ENCODE results near the gene ERBB3. TPM values are rescaled to one million over a fixed set of nuclear protein-coding genes. Genes with fewer than 3 reads are reported as not detected.
A peak's percentile ranks its signal among the peaks of the same experiment; 100 is the strongest.

Gene ERBB3
- total and polyA plus RNA-seq, 8 donors: 29.5 to 106 (median 50.3) TPM

DNA sequence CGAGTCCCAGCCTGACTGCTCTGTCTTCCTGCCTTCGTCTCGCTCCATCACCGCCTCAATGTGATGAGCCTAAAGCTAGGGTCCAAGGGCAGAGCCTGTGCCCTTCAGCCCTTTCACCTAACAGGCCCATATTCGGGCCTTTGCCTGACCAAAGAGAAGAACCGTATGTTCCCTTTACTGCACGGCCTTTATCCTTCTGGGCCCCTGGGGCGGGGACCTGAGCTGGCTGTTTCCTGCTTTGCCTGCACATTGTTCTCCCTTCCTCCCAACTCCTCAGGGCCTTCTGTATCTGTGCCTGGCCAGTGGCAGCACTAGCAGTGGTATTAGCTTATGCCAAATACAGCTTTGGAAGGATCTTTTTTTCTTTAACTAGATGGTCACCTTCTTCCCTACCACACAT is 63.9 kb downstream of the ERBB3 start:
- intact Hi-C loops (cut with DNase I): no loop called here
- DNase-seq (no peak), FAIRE-seq (no peak), ATAC-seq (no peak)
- TF ChIP-seq, protein P1, sequence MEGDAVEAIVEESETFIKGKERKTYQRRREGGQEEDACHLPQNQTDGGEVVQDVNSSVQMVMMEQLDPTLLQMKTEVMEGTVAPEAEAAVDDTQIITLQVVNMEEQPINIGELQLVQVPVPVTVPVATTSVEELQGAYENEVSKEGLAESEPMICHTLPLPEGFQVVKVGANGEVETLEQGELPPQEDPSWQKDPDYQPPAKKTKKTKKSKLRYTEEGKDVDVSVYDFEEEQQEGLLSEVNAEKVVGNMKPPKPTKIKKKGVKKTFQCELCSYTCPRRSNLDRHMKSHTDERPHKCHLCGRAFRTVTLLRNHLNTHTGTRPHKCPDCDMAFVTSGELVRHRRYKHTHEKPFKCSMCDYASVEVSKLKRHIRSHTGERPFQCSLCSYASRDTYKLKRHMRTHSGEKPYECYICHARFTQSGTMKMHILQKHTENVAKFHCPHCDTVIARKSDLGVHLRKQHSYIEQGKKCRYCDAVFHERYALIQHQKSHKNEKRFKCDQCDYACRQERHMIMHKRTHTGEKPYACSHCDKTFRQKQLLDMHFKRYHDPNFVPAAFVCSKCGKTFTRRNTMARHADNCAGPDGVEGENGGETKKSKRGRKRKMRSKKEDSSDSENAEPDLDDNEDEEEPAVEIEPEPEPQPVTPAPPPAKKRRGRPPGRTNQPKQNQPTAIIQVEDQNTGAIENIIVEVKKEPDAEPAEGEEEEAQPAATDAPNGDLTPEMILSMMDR (IDR thresholded peaks at IDR 0.05): no peak
- H3K36me3 ChIP-seq: peaks cover 0 to 55% (median 10%) of the 10 kb centered on the region in 3 donors
- no peaks in the 10 kb centered on the region for H3K9me3 ChIP-seq
- 89 to 93% methylated on average over 8 of the region's 8 CpGs for WGBS, 2 donors
- peaks cover 0 to 12% (median 12%) of the 10 kb centered on the region in 3 donors for H3K4me1 ChIP-seq
- no peak overlapping the region for H3K27ac ChIP-seq
- H3K4me3 ChIP-seq: no peak overlapping the region
- no peaks in the 10 kb centered on the region for H3K27me3 ChIP-seq

DNA sequence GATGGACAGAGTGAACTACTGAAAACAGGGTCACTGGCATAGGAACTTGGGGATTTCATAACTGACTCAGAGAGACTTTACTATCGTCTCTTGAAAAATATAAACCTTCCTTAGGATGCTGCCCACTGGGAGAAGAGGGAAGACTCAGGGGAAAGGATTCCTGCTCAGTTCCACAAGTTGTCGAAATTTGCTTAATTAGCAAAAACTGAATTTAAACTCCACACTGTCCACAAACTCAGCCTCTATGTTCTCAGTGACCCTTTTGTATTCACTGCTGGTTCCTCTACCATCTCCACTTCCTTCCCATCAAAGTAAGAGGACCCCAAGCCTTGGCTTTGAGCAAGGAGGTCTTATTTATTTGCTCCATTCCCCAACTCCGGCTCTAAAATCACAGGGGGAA is 65.3 kb downstream of the ERBB3 start:
- Histone ChIP-seq H3K27me3 (no peaks in the 10 kb centered on the region), H3K27ac (no peak overlapping the region), H3K4me3 (no peak overlapping the region), H3K4me1 (peaks cover 0 to 12% (median 12%) of the 10 kb centered on the region in 3 donors), H3K9me3 (no peaks in the 10 kb centered on the region), H3K36me3 (peaks cover 0 to 43% (median 10%) of the 10 kb centered on the region in 3 donors)
- no peak for ATAC-seq
- intact Hi-C loops (cut with DNase I): no loop called here
- WGBS, 2 donors: 93 to 94% methylated on average over 3 of the region's 3 CpGs
- DNase-seq: no peak
- FAIRE-seq: no peak
- TF ChIP-seq, protein P1 (IDR thresholded peaks at IDR 0.05): no peak

DNA sequence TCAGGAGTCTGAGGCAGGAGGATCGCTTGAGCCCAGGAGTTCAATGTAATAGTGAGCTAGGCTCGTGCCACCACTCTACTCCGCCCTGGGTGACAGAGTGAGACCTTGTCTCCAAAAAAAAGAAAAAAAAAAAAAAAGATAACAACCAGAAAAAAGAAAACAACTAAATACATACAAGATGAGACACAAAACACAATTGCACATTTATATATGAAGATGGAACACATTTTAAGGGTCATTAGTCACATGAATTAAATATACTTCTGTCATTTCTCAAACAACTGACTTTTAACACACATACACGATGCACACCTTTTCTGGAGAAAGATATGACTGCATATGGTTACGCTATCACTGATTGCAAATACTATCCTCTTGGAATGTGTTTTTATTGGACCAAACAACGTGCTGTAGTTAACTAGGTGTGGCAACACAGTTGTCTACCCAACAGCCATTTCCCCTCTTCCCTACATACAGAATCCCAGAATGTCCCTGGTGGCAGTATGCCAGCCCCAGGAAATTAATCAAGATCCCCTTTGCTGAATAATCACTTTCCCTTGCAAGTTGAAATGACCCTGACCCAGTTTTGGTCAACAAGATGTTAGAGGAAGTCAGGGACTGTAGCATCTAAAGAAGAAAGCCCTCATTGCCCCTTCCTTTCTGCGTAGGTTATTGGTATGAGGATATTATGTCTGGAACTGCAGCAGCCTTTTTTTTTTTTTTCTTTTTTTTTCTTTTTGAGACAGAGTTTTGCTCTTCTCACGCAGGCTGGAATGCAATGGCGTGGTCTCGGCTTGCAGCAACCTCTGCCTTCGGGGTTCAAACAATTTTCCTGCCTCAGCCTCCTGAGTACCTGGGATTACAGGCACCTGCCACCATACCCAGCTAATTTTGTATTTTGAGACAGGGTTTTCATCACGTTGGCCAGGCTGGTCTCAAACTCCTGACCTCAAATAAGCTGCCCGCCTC is 66.8 kb downstream of the ERBB3 start:
- H3K27me3 ChIP-seq: no peaks in the 10 kb centered on the region
- no peak overlapping the region for H3K4me3 ChIP-seq
- no peak for FAIRE-seq
- TF ChIP-seq, protein P1 (IDR thresholded peaks at IDR 0.05): no peak
- no peak for DNase-seq
- peaks cover 0 to 31% (median 10%) of the 10 kb centered on the region in 3 donors for H3K36me3 ChIP-seq
- intact Hi-C loops (cut with DNase I): no loop called here
- peaks cover 0 to 20% (median 20%) of the 10 kb centered on the region in 3 donors for H3K4me1 ChIP-seq
- no peaks in the 10 kb centered on the region for H3K9me3 ChIP-seq
- 59 to 63% methylated on average over 13 of the region's 13 CpGs for WGBS, 2 donors
- no peak overlapping the region for H3K27ac ChIP-seq
- peak; percentile 10 to 28 (median 18) for ATAC-seq

DNA sequence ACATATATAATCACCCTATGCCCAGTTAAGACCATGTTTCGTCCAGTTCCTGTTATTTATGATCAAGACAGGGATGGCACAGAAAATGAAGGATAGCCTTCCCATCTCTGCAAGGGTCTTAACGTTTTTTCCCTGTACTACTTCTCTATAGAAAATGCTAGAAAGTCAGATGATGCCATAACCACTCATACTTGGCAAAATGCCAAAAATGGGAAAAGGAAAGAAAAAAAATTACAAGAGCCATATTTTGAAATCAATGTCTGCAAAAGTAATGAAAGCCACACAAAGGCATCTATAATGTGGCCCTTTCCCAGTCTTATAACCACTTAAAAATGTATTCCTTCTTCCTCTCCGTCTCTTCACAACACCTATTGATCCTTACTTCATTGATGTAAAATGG is 70.6 kb downstream of the ERBB3 start:
- H3K27ac ChIP-seq: no peak overlapping the region
- H3K36me3 ChIP-seq: no peaks in the 10 kb centered on the region
- H3K27me3 ChIP-seq: no peaks in the 10 kb centered on the region
- no peak for ATAC-seq
- intact Hi-C loops (cut with DNase I): no loop called here
- no peak overlapping the region for H3K4me3 ChIP-seq
- DNase-seq: no peak
- TF ChIP-seq, protein P1 (IDR thresholded peaks at IDR 0.05): no peak
- 64% methylated on average over 3 of the region's 3 CpGs for WGBS, 2 donors
- peaks cover 5 to 25% (median 20%) of the 10 kb centered on the region in 3 donors for H3K4me1 ChIP-seq
- no peaks in the 10 kb centered on the region for H3K9me3 ChIP-seq
- FAIRE-seq: no peak
